HG03280 (cell line): ENCODE measurements around the gene CRLF1.
"Not testable (repeated sequence)": the region's sequence is repeated elsewhere in the genome, so short reads cannot be mapped to it uniquely, and the experiment has no call there.

Experiments used
- ATAC-seq: cut with Tn5 transposase; IDR thresholded peaks from one replicate; pipeline ENCODE4 v1.9.1; 2021; ENCODE audit warnings: mild to moderate bottlenecking, moderate library complexity; ENCODE audit not compliant: unreplicated experiment

CRLF1 gene

DNA sequence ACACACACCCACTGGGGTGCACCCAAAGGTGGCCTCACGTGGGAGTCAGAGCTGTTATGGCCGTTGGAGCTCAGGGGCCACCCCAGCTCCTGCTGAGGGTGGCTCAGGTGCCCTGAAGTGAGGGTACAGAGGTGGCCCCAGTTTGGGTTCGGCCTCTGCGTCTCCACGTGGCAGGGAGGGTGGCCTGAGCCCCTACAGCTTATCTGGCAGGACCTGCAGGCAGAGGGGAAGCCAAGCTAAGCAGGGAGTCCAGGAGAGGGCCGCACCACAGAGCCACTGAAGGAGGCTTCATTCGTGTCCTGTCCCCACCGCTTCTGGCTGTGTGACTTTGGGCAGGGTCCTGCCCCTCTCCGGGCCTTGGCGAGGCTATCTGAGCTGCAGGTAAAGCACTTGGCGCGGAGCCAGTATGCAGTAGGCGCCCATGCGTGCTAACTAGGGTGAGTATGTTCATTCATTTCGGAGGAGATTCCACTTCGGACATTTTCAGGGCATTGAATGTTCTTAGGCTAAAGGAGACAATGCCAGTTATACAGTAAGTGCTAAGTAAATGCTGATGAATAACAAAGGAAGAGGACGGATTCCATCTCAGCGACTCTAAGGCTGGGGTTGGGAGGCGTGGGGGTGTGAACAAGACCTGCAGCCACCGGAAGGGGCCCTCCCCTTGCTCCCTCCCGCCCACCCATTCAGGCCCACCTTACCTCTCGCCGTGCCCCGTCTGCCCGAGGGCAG lies 13.1 kb downstream of the CRLF1 start:
- no peak for ATAC-seq

DNA sequence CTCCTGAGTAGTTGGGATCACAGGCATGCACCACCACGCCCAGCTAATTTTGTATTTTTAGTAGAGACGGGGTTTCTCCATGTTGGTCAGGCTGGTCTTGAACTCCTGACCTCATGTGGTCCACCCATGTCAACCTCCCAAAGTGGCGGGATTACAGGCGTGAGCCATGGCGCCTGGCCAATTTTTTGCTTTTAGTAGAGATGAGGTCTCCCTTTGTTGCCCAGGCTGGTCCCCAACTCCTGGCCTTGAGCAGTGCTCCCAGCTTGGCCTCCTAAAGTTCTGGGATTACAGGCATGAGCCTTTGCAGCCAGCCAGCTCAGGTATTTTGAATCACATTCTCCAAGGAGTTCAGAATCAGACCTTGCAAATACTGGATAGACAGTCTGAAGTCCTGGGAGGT lies 13.9 kb downstream of the CRLF1 start:
- not testable (repeated sequence) for ATAC-seq

DNA sequence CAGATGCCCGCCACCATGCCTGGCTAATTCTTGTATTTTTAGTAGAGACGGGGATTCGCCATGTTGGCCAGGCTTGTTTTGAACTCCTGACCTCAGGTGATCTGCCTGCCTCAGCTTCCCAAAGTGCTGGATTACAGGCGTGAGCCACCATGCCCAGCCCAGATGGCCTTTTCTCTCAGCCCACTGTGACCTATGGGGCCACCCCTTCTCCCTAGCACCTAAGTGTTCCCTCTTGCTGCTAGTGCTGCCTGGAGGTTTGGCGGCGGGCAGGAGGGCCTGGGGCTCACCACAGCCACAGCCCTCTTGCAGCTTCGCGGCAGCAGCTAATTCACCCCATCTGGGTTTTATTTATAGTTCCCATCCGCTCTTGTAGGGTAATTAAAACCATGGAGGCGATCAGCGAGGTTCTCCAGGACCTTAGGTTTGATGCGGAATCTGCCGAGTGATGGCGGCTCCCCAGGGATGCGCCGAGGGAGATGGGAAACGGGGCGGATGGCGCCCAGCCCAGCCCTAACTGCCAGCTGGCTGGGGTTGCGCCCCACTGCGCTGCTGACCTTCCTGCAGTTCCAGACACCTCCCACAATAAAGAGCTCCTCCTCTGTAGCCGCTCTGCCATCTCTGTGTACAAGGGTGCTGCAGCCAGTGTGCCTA lies 14.7 kb downstream of the CRLF1 start:
- ATAC-seq = no peak

DNA sequence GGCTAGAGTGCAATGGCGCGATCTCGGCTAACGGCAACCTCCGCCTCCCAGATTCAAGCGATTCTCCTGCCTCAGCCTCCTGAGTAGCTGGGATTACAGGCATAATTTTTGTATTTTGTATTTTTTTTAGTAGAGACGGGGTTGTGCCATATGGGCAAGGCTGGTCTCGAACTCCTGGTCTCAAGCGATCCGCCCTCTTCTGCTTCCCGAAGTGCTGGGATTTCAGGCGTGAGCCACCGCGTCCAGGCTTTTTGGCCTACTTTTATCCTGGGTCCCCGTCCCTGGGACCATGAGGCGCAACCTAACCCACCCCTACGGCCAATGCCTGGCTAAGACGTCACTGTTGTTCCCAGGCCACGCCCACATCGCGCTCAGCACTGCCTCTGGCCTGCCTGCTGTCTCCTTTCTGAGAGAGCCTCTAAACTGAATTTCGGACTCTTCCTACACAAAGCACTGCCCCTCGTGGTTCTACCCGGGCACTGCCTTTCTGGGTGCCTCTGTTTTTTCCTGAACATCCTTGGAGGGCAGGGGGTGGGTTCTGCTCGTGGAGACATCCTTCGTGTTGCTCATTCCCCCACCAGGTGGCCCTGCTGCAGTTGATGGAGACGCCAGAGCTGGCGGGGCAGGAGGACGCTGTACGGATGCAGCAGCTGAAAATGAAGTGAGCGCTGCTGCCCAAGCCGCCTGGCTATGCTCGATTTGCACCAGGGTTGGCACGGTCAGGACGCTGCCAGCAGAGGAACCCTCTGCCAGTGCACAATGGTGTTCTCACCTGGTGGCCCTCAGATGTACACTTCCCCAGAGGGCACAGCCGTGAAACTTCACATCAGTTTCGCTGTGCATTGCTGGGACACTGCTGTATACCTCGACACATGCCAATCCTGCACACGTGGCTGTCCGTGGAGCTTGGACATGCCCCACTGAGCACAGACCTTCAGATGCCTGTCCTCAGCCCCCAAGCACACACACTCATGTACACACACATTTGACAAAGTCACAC lies 16.0 kb downstream of the CRLF1 start:
- ATAC-seq = no peak

DNA sequence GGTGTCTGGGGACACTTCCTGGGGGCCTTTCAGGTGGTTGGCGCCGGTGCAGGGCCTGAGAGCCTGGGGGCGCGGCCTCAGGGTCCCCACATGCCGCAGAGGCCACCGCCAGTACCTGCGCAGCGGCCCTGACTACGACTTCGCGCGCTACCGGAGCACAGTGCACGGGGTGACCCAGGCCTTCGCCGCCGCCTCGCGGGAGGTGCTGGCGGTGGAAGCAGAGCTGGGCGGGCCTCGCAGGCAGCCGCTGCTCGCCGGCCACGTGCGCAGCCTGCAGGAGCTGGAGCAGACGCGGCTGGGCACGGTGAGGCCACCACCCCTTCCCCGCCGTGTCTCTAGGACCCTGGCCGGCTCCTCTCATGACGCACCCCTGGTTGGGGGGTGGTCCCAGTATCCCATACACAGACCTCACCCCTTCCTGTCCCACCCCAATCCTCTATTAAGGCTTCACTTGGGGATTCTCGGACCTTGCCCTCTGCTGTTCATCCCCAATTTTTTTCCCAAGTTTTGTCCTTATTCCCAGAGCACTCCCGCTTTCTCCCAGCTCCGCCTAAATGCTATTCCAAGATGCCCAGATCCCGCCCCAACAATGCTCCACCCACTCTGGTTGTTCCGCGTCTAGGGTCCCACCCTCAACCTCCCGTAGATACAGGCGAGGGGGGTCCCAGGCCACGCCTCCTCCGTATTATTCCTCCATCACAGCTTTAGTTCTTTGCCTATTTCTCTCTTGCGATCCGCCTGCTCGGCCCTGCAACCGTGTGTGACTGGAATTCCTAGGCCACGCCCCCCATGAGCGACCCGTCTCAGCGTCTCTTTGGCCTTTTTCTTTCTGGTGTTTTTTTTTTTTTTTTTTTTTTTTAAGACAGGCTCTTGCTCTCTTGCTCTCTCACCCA lies 17.0 kb downstream of the CRLF1 start:
- peak; percentile 31 for ATAC-seq

DNA sequence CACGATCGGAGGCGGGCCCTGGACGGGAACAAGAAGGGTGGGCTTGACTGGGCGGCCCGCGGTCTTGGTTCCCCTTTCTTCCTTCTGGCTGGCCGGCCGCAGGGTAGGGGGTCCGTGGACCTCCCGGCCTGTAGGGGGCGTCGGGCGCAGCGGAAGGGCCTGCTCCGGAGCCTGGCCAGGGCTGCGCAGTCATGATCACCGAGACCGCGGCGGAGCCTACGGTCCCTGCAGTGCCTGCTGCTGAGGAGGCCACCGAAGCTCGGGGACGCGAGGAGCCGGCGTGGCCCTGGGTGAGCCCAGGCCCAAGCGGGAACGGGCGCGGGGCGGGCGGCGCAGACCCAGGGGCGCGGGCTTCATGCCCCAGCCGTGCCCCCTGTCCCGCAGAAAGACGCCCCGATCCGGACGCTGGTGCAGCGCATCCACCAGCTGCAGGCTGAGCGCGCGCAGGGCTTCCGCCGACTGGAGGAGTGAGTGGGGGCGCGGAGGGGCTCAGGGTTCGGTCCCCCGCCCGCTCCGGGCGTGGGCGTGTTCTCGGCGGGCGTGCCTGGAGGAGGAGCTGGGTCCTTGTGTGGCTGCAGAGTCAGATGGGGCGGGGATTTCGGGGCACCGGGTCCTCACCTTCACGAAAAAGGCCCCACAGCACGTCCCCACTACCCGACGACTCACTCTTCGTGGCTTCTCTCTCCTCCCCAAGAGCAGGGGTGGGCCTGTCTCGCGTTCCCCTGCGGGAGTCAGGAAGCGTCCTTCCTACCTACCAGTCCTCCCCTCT lies 17.8 kb downstream of the CRLF1 start, which contains the start of gene REX1BD:
Gene REX1BD (plus strand): TSS at position 188 of the 769 bp plus-strand sequence. CDS start 4 bp downstream, at position 192.
- ATAC-seq = peak; percentile 67

DNA sequence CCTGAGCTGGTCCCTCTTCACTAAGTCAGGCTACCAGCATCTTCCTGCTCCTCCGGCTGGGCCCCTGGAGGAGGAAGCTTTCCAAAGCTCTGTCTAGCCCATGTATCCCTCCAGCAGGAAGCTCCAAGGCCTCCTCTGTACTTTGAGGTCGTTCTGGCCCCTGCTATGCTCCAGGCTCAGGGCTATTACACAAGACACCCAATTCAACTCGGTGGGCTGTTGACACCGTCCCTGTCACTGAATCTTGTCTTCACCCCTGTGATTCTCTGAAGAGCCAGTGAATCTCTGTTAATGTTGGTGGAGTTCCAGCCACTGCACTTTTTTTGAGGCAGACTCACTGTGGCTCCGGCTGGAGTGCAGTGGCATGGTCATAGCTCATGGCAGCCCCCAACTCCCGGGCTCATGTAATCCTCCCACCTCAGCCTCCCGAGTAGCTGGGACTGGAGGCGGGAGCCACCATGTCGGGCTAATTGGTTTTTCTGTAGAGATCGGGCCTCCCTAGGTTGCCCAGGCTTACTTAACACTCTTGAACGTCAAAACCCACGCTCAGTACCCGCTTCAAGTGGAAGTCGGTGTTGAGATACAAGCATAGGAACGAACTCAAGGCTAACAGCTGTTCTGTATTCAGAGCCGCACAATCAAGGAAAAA lies 18.5 kb downstream of the CRLF1 start:
- ATAC-seq = peak; percentile 3

DNA sequence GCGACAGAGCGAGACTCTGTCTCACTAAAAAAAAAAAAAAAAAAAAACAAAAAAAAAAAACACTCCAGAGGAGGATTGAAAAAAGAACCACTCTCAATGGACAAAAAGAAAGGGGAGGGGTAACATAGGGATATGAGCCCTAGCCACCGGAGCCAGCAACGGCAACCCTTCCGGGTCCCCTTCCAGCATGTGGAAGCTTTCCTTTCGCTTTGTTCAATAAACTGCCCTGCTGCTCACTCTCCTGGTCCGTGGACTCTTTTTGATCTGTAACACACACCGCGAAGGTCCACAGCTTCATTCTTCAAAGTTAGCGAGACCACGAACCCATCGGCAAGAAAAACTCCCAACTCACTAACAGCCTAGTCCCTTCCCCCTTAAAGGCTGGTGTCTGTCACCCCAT lies 19.0 kb downstream of the CRLF1 start:
- no peak for ATAC-seq

DNA sequence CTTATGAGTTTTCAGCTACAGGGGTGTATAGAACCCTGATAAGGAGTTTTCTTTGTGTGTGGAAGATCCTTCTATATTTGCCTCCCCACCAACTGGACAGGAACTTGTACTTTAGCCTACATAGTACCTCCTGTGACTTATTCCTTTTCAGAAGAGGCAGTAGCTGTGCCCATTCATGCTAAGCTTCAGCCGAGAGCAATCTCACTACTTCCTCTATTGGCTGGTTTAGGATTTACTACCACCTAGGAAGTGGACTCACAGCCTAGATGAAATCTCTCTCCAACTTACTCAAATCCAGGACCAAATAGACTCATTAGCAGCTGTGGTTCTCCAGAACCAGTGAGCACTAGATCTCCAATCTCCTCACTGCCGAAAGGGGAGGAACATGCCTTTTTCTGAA lies 20.3 kb downstream of the CRLF1 start:
- no peak for ATAC-seq

DNA sequence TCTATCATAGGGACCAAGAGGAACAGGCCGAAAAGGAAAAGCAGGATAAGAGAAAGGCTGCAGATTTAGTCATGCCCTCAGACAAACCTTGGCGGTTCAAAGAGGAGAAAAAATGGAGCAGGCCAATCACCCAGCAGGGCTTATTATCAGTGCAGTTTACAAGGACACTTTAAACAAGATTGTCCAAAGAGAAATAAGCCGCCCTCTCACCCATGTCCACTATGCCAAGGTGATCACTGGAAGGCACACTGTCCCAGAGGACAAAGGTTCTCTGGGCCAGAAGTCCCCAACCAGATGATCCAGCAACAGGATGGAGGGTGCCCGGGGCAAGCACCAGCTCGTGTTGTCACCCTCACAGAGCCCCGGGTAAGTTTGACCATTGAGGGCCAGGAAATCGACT lies 26.3 kb downstream of the CRLF1 start:
- ATAC-seq = no peak

DNA sequence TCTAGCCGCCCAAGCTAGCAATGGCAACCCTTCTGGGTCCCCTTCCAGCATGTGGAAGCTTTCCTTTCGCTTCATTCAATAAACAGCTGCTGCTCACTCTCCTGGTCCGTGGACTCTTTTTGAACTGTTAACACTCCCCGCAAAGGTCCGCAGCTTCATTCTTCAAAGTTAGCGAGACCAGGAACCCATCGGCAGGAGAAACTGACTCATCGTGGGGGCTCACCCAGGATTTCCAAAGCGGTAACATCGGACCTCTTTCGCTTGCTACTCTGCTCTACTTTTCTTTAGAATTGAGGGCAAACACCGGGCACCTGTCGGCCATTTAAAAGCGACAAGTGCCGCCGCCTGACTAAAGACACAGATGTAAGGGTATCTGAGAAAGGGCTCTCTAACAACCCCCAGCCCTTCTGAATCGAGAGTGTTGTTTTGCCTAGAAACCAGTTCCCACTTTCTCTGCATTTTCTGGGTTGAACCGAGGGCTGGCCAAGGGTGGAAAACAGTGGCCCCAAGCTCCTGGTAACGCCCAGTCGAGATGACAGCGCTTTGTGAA lies 29.2 kb downstream of the CRLF1 start:
- no peak for ATAC-seq

DNA sequence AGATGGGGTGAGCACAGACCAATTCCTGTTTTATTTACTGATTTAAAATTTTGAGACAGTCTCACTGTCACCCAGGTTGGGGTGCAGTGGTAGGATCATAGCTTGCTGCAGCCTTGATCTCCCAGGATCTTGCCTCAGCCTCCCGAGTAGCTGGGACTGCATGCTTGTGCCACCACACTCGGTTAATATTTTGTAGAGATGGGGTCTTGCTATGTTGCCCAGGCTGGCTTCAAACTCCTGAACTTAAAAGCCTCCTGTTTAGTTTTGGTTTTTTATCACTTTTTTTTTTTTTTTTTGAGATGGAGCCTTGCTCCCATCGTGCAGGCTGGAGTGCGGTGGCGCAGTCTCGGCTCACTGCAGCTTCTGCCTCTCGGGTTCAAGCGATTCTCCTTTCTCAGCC lies 30.2 kb downstream of the CRLF1 start:
- no peak for ATAC-seq

DNA sequence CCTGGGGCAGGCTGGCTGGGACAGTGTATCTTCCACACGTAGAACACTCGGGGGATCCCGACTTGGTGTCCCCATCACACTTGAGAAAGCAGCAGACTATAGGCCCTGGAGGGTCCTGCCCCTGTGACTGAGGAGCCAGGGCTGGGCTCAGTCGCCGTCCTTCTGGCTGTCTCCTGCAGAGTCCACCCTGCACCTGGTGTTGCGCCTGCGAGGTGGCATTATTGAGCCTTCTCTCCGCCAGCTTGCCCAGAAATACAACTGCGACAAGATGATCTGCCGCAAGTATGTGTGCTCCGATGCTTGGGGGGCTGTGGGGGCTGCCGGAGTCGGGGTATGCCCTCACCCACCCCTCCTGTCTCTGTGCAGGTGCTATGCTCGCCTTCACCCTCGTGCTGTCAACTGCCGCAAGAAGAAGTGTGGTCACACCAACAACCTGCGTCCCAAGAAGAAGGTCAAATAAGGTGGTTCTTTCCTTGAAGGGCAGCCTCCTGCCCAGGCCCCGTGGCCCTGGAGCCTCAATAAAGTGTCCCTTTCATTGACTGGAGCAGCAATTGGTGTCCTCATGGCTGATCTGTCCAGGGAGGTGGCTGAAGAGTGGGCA lies 31.8 kb downstream of the CRLF1 start:
- no peak for ATAC-seq

DNA sequence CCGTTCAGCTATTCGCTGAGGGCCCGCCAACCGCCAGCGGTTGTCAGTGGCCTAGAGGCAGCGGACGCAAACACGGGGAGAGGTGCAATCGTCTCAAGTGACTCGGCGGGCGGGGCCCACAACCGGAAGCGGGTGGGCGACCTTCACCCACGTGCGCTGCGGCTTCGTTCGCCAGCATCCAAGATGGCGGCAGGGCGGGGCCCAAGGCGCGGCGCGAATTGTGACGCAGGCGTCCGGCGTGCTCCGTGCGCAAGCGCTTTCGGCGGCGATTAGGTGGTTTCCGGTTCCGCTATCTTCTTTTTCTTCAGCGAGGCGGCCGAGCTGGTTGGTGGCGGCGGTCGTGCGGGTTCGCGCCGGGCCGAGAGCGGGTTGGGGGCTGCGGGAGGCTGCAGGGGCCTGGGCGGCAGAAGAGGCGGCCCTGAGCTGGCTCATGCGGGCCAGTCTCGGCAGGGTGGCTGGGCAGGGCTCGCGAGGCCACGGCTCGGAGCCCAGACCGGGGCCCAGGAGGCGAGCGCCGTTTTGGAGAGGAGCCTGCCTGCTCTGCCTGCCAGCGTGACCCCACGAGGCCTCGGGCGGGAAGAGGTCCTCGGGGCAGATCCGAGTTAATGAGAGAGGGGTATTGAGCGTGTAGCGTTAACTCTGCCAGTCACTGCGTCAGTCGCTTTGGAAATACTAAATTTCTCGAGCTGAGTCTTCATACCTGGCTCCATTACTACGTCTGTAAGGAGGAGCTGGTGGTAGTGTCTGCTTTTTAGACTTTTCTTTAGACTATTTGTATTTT lies 34.8 kb downstream of the CRLF1 start, which contains the start of gene UBA52:
Gene UBA52 (plus strand): TSS at position 294 of the 781 bp plus-strand sequence. CDS start 1,444 bp downstream, outside the sequence.
- ATAC-seq = peak; percentile 93

DNA sequence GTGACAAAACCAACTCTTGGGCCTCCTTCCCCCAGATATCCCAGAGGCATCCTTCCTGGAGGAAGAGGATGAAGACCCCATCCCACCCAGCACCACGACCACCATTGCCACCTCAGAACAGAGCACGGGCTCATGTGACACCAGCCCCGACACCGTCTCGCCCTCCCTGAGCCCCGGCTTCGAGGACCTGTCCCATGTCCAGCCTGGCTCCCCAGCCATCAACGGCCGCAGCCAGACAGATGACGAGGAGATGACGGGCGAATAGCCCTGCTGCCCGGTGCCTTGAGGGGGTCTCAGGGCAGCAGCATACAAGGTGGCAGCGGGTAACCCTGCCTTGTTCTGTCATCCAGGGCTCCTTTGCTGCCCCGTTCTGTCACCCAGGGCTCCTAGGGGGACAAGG lies 38.2 kb downstream of the CRLF1 start:
- ATAC-seq = no peak

DNA sequence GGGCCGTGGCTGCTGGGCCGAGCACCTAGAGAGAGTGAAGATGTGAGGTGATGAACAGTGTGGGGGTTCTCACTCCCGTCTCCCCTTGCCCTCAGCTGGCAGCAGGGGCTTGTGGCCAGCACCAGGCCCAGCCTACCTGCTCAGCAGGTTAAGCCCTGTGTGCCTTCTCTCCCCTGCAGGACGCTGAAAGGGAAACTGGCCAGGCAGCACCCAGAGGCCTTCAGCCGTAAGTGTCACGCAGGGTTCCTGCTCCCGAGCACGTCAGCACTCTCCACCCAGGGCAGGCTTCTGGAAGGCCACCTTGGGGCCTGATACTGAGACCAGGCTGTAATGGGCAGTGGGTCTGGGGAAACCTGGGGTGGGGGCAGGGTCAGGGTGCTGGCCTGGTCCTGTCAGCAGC lies 39.6 kb downstream of the CRLF1 start:
- ATAC-seq = no peak

DNA sequence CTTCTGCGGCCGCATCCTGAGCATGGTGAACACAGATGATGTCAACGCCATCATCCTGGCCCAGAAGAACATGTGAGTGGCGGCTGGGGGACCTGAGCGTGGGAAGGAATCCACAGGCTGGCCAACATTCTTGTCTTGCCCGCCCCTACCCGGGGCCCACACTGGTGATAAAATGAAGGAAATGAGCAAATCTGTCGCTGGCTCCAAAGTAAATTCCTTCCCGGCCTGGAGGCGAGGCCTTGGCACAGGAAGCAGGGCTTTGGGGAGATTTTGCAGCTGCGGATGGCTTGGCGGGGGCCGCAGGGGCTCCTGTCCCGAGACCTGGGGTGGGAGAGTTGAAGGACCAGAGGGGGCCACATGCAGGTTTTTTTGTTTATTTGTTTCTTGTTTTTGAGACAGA lies 44.5 kb downstream of the CRLF1 start:
- no peak for ATAC-seq
